NCI-H1930 (cell line): Measurements from ENCODE around the gene DNAL4.
"Not testable (repeated sequence)": the region's sequence is repeated elsewhere in the genome, so short reads cannot be mapped to it uniquely, and the experiment has no call there.

Source experiments
- DNase-seq, 2 experiments: peaks; one replicate each; lab custom pipeline; 2025; lab: John Stamatoyannopoulos, UW

Gene DNAL4

GRCh38 chr22:38826801-38827200, 32.9 kb upstream of the DNAL4 start:
- no peak for DNase-seq

- no peak for DNase-seq
Measured at GRCh38 chr22:38826386-38826785, 32.4 kb upstream of the DNAL4 start.

- DNase-seq: no peak
Measured at GRCh38 chr22:38824585-38824984, 30.6 kb upstream of the DNAL4 start.

- DNase-seq: no peak
Measured at GRCh38 chr22:38823637-38824036, 29.7 kb upstream of the DNAL4 start.

GRCh38 chr22:38823076-38823475, 29.1 kb upstream of the DNAL4 start:
- no peak for DNase-seq

- no peak for DNase-seq
Measured at GRCh38 chr22:38820020-38820419, 26.1 kb upstream of the DNAL4 start.

GRCh38 chr22:38819387-38819940, 25.5 kb upstream of the DNAL4 start:
- no peak for DNase-seq

GRCh38 chr22:38817196-38817595, 23.3 kb upstream of the DNAL4 start:
- no peak for DNase-seq

- no peak for DNase-seq
Measured at GRCh38 chr22:38815842-38816241, 21.9 kb upstream of the DNAL4 start.

- DNase-seq: no peak
Measured at GRCh38 chr22:38811241-38811640, 17.3 kb upstream of the DNAL4 start.

- DNase-seq: not testable (repeated sequence)
Measured at GRCh38 chr22:38805041-38805593, 11.2 kb upstream of the DNAL4 start.

GRCh38 chr22:38802671-38803121, 8.8 kb upstream of the DNAL4 start:
- DNase-seq: no peak

- DNase-seq: no peak
Measured at GRCh38 chr22:38799265-38800002, 5.5 kb upstream of the DNAL4 start.

- no peak for DNase-seq
Measured at GRCh38 chr22:38798496-38798895, 4.6 kb upstream of the DNAL4 start.

GRCh38 chr22:38796262-38796957, 2.5 kb upstream of the DNAL4 start:
- no peak for DNase-seq

GRCh38 chr22:38795569-38795968, 1.6 kb upstream of the DNAL4 start:
- DNase-seq: no peak

- no peak for DNase-seq
Measured at GRCh38 chr22:38793317-38793716, 626 bp downstream of the DNAL4 start.

GRCh38 chr22:38792833-38793232, 1.1 kb downstream of the DNAL4 start:
- no peak for DNase-seq

GRCh38 chr22:38789606-38790005, 4.3 kb downstream of the DNAL4 start:
- no peak for DNase-seq

- no peak for DNase-seq
Measured at GRCh38 chr22:38788846-38789245, 5.1 kb downstream of the DNAL4 start.

GRCh38 chr22:38788021-38788816, 5.7 kb downstream of the DNAL4 start:
- DNase-seq: no peak

GRCh38 chr22:38786631-38787030, 7.3 kb downstream of the DNAL4 start:
- DNase-seq: no peak
